NCI-H2081 (cell line): ENCODE measurements around the gene ARHGAP42.

Experiments used
- DNase-seq, 2 experiments: peaks; one replicate each; lab custom pipeline; 2025; lab: John Stamatoyannopoulos, UW

The ARHGAP42 gene

DNA sequence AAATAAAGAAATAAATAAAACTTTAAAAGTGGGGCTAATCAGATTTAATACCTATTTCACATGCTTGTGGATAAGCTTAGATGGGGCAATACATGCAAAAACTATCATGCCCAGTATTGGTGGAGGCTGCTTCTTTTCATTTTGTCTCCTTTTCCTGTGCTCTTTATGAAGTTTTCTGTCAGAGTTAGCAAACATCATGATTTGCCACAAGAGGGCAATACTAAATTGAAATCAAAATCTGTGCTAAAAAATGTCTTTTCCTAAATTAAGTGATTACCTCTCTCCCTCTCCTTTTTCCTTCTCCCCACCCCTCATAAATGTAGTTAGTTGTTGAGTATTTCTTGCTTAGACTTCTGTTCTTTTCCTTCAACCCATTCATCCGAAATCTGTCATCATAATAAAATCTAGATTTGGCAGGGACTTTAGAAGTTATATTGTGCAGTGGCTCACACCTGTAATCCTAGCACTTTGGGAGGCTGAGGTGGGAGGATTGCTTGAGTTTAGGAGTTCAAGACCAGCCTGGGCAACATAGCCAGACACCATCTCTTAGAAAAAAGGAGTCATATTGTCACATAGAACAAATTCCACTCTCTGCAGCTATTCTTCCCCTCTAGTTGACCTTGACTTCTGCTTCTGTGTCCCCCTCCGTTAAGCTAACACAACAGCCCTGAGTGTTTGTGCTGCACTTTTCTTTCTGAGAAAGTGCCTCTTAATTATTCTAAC is 4.7 kb upstream of the ARHGAP42 start:
- DNase-seq = no peak

DNA sequence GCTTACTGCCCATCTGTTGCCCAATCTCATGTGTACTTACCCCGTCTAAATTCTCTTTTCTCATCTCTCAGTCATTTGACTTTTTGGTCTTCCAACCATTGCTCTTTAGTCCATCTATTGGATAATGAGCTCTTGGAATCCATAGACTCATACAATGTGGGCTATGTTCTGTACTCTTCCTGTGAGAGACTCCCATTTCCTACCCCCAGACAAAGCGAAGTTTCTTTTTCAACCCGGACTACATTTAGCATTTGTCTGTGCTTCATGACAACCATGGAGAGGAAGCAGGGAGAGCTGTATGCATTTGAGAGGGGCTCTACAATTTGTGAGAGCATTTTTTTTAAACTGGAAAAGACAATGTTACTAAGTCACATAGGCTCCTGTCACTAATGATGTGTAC is 4.0 kb upstream of the ARHGAP42 start:
- DNase-seq = no peak

DNA sequence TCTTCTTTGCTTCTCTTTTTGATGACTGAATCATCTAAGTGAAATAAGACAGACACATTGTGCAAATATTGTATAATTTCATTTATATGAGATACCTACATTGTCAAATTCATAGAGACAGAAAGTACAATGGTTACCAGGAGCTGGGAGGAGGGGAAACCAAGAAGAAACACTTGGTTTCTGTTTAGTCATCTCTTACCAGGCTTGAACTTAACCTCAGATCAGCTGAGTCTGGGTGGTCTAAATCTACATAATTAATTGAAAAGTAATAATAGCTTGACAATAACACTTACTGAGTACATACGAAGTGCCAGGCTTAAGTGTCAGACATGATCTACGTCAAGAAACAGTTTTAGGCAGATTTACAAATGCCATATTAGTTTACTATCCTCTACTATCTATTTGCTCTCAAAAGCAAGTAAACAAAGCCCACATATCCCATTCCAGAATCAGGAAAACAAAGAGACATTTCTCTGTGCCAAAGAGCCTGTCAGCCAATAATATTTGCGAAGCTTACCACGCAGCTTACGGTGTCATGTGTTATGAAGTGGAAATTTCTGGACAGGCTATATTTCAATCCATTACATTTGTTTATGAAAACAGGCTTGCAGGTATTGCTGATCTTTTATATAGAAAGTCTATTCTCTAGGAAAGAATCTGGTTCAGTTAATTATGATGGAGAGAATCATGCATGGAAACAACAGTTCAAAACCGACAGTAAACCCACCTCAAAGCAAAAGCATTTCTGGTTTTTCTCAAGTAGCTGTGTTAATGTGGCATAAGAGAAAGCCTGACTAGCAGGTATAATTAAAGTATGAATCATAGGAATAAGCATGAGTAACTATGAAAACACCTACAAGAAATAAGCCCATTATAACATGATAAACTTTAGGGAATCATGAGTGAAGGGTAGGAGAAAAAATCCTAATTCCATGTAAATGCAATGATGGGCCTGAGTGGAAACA is 2.7 kb upstream of the ARHGAP42 start:
- no peak for DNase-seq

DNA sequence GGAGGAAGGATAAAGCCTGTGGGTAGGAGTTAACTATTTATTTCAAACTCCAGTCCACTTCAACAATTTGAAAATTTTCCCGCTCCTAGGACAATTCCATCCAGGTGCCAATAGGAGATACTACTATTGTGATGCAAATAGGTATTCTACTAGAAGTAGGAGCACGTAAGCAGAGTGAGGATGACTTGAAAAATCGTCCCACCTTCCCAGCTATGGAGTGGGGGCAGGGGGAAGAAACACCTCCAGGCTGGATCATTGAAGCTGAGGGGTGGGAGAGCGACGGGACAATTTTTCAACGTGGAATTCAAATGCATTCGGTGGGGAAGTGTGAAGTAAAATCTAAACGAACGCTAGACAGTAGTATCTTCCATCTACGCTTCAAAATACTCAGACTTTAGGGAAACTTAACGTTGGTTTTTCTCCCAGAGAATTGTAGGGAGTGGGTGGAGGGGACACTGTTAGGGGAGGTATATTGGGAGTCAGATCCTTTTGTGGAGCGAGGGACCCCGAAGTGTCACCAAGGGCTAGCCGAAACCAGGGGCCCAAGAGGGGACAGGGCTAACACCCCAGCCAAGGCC is 523 bp upstream of the ARHGAP42 start:
- DNase-seq = no peak

DNA sequence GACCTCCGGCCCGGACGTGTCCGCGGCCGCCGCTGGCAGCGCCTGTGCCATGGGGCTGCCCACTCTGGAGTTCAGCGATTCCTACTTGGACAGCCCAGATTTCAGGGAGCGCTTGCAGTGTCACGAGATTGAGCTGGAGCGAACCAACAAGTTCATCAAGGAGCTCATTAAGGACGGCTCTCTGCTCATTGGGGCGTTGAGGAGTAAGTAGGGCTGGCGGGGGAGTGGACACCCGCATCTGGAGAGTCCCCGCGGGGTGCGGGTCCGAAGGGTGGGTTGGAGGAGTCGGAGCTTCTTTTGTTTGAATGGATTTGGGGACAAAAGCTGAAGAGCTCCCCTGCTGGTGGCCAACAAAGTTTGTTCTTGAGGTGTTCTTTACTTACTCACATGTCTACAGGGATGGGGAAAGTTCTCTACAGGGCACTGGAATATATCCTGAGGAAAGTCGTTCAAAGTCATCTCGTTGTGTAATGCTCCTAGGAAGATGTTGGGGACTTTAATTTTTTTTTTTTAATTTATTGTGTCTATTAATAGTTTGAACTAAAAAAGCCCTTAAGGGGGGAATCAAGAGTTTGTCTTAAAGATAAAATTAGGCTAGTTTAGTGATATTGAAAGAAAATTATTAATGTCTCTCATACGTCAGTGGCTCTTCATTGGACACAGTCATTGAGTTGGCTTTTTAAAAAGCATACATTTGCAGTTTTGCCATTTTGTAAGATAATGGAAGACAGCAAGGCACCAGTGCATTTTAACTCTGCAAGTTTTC is 725 bp downstream of the ARHGAP42 start:
- peak; percentile 40 to 49 for DNase-seq

DNA sequence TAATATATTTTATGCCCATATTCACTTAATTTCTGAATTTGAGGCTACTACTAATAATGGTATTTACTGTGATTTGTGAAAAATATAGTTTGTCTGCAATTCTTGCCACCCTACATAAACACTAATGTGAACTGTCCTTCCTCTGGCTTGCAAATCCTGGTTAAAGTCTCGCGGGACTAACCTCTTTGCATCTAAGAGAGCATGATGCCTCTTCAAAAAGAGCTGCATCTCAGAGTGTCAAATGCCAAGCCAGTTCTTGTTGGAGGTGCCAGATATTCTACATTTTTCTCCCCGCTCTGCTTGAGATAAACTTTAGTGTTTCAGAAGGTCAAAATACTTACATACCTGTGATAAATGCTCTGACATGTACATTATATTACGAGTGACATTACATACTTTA is 2.1 kb downstream of the ARHGAP42 start:
- DNase-seq = no peak

DNA sequence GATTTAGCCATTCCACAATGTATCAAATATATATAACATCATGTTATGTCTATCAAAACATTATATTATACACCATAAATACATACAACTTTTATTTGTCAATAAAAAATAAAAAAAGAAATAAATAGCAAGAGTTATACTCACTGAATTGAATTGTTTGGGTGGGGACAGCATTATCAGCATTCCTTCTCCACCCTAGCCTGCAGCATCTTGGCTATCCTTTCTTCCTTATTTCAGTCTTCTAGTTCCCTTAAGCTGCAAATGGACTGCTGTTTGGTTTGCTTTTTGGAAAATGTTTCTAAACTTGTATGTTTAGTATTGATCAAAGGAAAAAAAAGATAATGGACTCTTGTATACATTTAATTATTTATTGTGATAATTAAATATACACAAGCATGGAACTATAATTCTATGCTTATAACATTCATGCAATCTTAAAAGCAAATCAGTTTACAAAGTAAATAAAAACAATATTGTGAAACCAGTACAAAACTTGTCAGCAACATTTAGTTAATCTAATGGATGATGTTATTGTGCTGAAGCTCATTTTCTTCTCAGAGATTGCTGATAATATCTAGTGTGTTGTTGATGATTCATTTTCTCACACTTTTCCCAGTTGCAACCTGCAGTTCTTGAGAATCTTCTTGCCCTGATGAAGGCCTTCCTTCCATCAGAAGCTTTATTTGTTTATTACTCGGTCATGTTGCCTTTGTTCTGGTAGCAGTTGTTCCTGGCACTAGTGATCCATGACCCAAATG is 5.0 kb downstream of the ARHGAP42 start:
- no peak for DNase-seq

DNA sequence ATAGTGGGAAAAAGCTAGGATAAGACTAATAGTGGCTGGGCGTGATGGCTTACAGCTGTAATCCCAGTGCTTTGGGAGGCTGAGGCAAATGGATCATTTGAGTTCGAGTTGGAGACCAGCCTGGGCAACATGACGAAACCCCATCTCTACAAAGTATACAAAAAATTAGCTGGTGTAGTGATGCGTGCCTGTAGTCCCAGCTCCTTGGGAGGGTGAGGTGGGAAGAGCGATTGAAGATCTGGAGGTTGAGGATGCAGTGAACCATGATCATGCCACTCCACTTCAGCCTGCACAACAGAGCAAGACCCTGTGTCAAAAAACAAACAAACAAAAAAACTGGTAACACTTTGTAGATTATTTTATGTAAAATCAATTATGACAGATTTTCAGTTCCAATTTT is 8.8 kb downstream of the ARHGAP42 start:
- DNase-seq = no peak

DNA sequence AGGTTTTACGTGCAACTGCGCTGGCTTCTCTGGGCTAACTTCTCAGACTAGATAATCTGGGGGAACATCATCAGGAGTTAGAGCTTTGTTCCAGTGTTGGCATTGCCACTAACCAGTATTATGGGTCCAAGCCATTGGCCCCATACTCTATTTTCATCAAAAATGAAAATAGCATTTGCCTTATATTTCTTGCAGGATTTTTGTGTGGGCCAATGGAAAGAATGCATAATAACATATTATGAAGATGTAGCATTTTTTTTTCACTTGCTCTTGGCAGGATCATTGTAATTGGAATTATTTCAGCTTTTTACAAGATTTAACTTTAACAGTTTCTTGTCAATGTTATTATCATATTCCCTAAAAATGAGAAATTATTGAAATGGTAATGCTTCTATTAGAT is 16.1 kb downstream of the ARHGAP42 start:
- no peak for DNase-seq

DNA sequence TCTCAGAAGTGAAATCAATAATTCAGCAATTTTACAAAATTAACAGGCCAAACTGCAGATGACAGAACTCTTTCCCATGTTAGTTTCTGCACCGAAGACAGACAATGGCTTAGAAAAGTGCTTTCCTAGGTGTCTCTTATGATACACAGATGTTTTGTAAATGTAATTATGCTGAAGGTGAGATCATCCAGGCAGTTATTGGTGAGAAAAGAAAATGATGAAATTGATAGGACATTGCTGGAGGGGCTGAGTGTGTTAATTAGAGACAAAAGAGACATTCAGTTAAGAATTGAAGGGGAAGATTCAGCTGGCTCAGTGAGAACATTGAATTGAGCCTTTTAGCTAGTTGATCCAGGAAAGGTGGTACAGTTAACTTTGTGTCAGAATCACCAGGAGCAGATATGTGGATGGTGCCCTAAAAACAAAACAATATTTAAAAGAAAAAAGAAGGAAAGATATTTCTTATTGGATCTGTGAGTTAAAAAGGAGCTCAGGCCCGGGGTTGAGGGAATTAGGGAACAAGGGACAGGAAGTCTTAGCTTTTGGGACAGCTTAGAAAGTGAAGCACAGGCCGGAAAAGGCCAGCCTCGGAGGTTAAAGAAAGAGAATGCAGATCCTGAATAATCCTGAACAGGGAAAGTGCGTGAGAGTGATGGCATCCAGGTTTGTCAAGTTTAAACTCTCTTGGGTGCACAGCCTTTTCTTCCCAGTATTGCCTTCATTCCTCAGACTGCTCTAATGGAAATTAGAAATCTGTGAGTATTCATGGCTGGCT is 16.9 kb downstream of the ARHGAP42 start:
- no peak for DNase-seq

DNA sequence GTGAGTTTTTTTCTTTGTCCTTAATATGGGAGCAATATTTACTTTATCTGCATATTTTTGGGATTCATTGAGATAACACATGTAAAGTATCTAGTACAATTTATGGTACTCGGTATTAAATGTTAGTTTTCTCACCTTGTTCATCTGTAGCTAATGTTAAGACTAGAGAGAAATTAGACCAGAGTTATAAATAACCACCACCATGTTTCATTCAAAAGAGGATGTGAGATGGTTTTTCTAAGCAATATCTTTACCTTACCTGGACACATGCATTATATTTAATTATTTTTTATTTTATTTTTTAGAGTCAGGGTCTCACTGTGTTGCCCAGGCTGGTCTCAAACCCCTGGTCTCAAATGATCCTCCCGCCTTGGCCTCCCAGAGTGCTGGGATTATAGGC is 18.4 kb downstream of the ARHGAP42 start:
- no peak for DNase-seq

DNA sequence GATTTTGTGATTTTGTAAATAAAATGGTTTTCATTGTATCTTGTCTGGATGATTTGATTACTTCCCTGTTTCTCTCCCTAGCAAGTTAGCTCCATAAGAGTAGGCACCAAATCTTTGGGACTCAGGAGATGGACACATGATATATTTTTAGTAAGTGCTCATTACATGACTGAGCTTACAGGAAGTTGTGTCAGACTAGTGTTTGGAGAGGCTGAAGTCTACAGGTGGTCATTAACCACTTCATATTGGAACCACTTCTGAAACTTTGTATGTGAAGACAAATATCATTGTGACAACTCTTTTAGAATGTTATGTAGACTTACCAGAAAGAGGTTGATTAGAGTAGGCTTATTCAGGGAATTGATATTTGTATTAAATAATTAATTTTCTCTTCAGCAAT is 19.1 kb downstream of the ARHGAP42 start:
- no peak for DNase-seq

DNA sequence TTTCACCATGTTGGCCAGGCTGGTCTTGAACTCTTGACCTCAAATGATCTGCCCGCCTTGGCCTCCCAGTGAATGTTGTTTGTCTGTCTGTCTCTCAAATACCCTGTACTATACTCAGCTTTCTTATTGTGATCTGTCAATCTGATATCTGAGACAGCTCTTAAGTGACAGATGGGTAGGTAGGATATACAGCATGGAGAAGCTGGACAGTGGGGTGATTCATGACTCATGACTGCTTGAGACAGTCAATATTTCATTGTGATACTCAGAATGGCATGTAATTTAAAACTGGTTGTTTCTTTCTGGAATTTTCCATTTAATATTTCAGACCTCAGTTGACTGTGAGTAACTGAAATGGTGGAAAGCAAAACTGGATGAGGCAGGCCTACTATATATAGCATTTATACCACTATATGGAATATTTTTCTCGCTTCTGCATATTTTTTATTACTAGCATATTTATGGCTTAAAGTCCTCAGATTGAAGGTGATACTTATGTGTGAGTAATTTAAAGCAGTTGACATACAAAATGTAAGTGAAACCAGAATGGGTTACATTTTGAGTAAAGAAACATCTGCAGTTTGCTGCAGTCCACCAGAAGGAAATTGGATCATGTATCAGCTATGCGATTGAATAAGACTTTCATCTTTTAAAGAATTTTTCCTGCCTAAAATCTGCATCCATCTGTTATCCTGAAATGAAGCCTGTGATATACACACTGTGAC is 22.3 kb downstream of the ARHGAP42 start:
- no peak for DNase-seq

DNA sequence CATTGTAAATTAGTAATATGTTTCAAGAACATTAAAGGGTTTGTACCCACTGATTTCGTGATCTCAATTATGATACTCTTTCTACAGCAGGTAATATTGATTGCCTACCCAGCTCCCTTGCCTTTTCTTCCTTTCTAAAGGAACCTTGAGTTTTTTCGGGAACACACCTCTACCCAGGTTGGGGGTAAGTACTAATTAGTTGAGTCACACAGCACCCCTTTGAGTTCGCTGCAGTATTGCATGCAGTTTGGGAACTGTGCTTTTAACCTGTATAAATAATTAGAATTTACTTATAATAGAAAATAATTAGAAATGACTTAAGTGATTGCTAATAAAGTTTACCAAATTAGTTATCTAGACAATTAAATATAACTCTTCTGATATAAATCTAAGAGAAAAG is 24.9 kb downstream of the ARHGAP42 start:
- no peak for DNase-seq

DNA sequence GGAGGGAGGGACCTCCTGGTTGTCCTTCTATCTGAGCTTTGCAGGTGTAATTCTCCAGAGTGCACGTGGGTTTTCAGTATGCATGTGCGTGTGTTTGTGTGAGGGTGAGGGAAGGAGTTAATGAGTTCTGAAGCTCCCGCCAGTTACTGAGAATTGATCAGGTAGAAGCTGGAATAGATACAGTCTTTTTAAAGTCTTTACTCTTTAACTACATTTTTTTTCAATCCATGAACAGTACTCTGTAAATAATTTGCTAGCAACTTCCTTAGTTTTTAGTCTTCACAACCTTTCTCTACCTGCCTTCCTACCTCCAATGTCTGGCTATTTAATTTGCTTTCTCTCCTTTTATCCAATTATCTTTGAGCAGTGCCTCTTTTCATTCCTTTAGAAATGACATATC is 25.5 kb downstream of the ARHGAP42 start:
- DNase-seq = no peak

DNA sequence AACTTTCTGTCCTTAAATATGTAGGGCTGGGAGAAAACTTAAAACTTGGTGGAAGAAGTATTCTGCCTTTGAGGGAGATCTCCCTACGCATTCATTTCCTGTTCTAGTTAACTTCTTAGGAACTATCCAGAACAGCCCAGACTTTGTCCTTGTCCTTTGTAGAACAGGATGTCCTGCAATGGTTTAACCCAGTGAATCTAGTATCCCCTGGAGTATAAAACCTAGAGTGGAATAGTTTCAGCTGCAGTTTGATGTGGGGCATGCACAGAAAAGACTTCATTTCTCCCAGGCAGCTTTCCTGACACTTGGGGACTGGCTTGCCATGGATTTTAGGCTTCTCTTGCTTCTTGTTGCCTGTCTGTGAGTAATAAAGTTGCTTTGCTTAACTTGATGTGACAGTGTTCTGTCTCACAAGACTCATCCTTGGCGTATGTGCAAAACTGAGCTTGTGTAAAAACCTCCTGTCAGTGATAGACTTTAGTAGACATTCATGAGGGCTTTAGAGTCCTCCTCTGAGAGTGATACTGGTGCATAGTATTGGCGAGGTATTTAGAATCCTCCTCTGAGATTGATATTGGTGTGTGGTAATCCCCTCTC is 28.2 kb downstream of the ARHGAP42 start:
- DNase-seq = no peak

DNA sequence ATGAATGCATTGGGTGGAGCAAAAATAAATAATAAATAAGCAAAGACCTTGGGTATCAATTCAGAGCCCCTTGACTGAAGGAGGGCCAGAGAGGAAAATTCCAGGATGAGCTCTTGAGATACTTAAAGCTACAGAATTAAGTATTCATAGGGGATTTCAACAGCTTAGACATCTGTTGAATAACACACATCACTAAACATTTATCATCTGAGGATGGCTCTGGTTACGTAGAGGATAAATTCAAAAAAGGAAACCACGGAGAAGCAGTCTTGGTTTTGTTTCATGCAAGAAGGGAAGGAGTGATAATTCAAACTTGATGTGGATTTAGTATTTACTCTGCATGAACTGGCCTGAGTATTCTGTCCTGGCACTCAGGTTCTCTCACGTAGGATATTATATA is 29.8 kb downstream of the ARHGAP42 start:
- no peak for DNase-seq

DNA sequence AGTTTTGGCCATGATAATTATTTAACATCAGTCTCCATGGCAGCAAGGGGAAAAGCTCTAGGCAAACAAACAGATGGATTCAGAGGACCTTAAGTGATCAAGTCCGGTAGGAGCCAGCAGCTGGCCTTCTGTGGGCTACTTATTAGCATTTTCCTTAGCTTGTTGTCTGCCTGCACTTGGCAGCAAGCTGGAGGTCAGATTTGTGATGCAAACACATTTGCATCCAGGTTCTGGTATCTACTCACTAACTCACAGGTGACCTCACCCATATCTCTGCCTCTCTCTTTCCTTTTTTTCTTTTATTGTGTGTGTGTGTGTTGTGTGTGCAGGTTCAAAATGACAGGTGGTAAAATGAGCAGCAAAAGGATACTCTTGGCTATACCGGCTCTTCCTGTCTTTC is 32.3 kb downstream of the ARHGAP42 start:
- peak; percentile 55 to 88 for DNase-seq

DNA sequence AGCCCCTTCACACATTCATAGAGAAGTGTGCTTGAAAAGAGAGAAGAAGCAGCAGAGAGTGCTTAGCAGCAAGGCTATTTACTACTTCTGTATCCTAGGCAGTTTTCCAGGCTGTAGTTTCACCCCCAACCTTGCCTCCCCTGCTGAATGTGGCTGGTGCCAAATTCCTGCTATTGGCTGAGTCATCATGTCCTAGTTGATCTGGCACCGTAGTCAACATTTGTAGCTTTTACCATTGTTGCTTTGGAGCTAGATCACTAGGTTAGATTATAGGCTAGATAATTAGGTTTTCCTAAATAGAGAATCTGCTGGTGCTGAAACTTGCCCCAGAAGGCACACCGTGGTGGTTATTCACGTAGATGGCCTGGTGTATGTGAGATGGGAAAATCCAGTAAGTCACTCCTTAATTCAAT is 32.7 kb downstream of the ARHGAP42 start:
- DNase-seq = peak; percentile 60 to 90

DNA sequence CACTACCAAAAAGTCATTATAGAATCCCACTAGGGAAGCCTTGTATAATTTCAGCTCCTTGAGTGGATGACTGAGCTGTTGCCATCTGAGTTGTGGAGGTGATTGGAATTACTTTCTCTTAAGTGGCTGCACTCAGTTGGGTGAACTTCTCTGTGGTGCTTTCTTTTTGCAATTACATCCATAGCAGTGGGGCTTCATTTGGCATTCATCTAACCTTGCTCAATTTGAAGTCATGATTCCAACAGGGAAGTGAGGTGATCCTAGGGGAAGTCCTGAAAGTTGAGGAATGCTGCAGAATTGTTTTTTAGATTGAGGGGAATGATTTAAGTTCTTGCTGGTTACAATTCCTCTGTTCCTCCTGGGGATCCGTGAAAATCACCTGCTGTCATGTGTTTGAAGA is 39.6 kb downstream of the ARHGAP42 start:
- DNase-seq = no peak
